Stimulated activated naive CD4-positive, alpha-beta T cell (primary cell): Measurements from ENCODE around the gene JUNB.

Source experiments
- DNase-seq, 6 experiments: peaks; one replicate each; lab custom pipeline; 2025; lab: John Stamatoyannopoulos, UW

Gene JUNB

DNA sequence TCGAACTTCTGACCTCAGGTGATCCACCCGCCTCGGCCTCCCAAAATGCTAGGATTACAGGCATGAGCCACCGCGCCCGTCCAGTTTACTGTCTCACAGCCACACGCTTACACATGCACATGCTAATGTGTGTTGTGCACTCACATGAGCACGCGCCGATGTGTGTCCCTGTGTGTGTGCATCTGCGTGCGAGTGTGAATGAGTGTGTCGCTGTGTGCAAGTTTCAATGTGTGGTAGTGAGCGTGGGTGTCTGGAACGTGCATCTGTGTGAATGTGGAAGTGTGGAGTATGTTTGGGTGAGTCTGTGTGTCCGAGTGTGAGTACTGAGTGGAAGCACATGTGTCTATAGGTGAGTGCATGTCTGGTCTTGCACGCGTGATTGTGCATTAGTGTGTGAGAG, 51.2 kb downstream of the JUNB start:
- no peak for DNase-seq
